SK-N-SH treated with all-trans-retinoic acid at 6 μM for 48 hours (cell line): Measurements from ENCODE around the gene SLC24A4.
A peak's percentile ranks its signal among the peaks of the same experiment; 100 is the strongest.

ENCODE experiments used
- ATAC-seq: fragments of 200-7000 bp; cut with Tn5 transposase; 3 replicates; pipeline ENCODE4 v1.9.1; 2020; ENCODE audit warnings: mild to moderate bottlenecking, moderate library complexity
- BACH2 ChIP-seq: fragments of 250-450 bp; sonication (Bioruptor Pico); IDR thresholded peaks from 2 replicates; pipeline ENCODE4 v1.9.0; 2021; ENCODE audit warnings: mild to moderate bottlenecking, borderline replicate concordance
- CREB5 ChIP-seq: fragments of 250-450 bp; sonication (Bioruptor Pico); IDR thresholded peaks from 2 replicates; pipeline ENCODE4 v1.5.1; 2020; ENCODE audit warnings: low read depth, mild to moderate bottlenecking, moderate library complexity
- CSRNP3 ChIP-seq: fragments of 250-450 bp; sonication (Bioruptor Pico); IDR thresholded peaks from 2 replicates; pipeline ENCODE4 v1.5.1; 2021; ENCODE audit warnings: mild to moderate bottlenecking, moderate library complexity
- ESRRG ChIP-seq: fragments of 250-450 bp; sonication (Bioruptor Pico); IDR thresholded peaks from 2 replicates; pipeline ENCODE4 v1.6.1; 2021; ENCODE audit warnings: mild to moderate bottlenecking
- GLIS3 ChIP-seq: fragments of 250-450 bp; sonication (Bioruptor Pico); IDR thresholded peaks from 2 replicates; pipeline ENCODE4 v1.5.0; 2020; ENCODE audit warnings: mild to moderate bottlenecking, moderate library complexity
- ISL1 ChIP-seq: fragments of 250-450 bp; sonication (Bioruptor Pico); IDR thresholded peaks from 2 replicates; pipeline ENCODE4 v2.1.2; 2022; ENCODE audit warnings: mild to moderate bottlenecking, moderate library complexity
- OSR1 ChIP-seq: fragments of 250-450 bp; sonication (Bioruptor Pico); IDR thresholded peaks from 2 replicates; pipeline ENCODE4 v1.8.0; 2022; ENCODE audit warnings: moderate library complexity, mild to moderate bottlenecking, inconsistent platforms
- PATZ1 ChIP-seq: fragments of 250-450 bp; sonication (Bioruptor Pico); IDR thresholded peaks from 2 replicates; pipeline ENCODE4 v1.8.0; 2020; ENCODE audit warnings: mild to moderate bottlenecking, moderate library complexity, borderline replicate concordance
- POU6F1 ChIP-seq: fragments of 250-450 bp; sonication (Bioruptor Pico); IDR thresholded peaks from 2 replicates; pipeline ENCODE4 v1.8.0; 2021; ENCODE audit warnings: low read depth, mild to moderate bottlenecking, moderate library complexity, borderline replicate concordance
- PPARA ChIP-seq: fragments of 250-450 bp; sonication (Bioruptor Pico); IDR thresholded peaks from 2 replicates; pipeline ENCODE4 v1.5.0; 2020; ENCODE audit warnings: mild to moderate bottlenecking, borderline replicate concordance
- RARB ChIP-seq: fragments of 250-450 bp; sonication (Bioruptor Pico); IDR thresholded peaks from 2 replicates; pipeline ENCODE4 v1.8.0; 2021; ENCODE audit warnings: mild to moderate bottlenecking, moderate library complexity
- SNAI2 ChIP-seq: fragments of 250-450 bp; sonication (Bioruptor Pico); IDR thresholded peaks from 2 replicates; pipeline ENCODE4 v1.5.0; 2020; ENCODE audit warnings: mild to moderate bottlenecking, moderate library complexity
- TCF4 ChIP-seq: fragments of 250-450 bp; sonication (Bioruptor Pico); IDR thresholded peaks from 2 replicates; pipeline ENCODE4 v1.8.0; 2021; ENCODE audit warnings: mild to moderate bottlenecking, moderate library complexity, borderline replicate concordance
- TOX ChIP-seq: fragments of 250-450 bp; sonication (Bioruptor Pico); IDR thresholded peaks from 2 replicates; pipeline ENCODE4 v1.8.0; 2021; ENCODE audit warnings: mild to moderate bottlenecking, moderate library complexity, borderline replicate concordance
- ZC3H10 ChIP-seq: fragments of 250-450 bp; sonication (Bioruptor Pico); IDR thresholded peaks from 2 replicates; pipeline ENCODE4 v1.5.1; 2021; ENCODE audit warnings: mild to moderate bottlenecking, moderate library complexity
- ZFP3 ChIP-seq: fragments of 250-450 bp; sonication (Bioruptor Pico); IDR thresholded peaks from 2 replicates; pipeline ENCODE4 v1.5.0; 2020; ENCODE audit warnings: mild to moderate bottlenecking, moderate library complexity
- ZFP30 ChIP-seq: fragments of 450-650 bp; formaldehyde crosslinking; IDR thresholded peaks from 2 replicates; pipeline ENCODE4 v1.5.0; 2022; ENCODE audit warnings: mild to moderate bottlenecking, moderate library complexity
- ZNF565 ChIP-seq: fragments of 450-650 bp; formaldehyde crosslinking; conservative IDR thresholded peaks from 2 replicates; pipeline ENCODE4 v1.5.0; 2020; ENCODE audit warnings: low read depth, mild to moderate bottlenecking, moderate library complexity
- ZNF70 ChIP-seq: fragments of 450-650 bp; formaldehyde crosslinking; IDR thresholded peaks from 2 replicates; pipeline ENCODE4 v1.5.0; 2020; ENCODE audit warnings: mild to moderate bottlenecking, moderate library complexity
- ZNF8 ChIP-seq: fragments of 450-650 bp; formaldehyde crosslinking; IDR thresholded peaks from 2 replicates; pipeline ENCODE4 v1.5.0; 2020; ENCODE audit warnings: mild to moderate bottlenecking, moderate library complexity
- TF ChIP-seq, protein P1 (sequence below): fragments of 250-450 bp; sonication (Bioruptor Pico); IDR thresholded peaks from 2 replicates; pipeline ENCODE4 v1.5.0; 2020; ENCODE audit warnings: mild to moderate bottlenecking, moderate library complexity

Gene SLC24A4

GRCh38 chr14:92380131-92380530, 57.2 kb downstream of the SLC24A4 start:
- TF ChIP-seq ZFP30 (CRISPR knock-in tag) = no peak
- no peak for TF ChIP-seq PPARA
- no peak for TF ChIP-seq BACH2 (CRISPR knock-in tag)
- TF ChIP-seq SNAI2 = no peak
- TF ChIP-seq ZNF70 = no peak
- TF ChIP-seq ZNF565 (CRISPR knock-in tag) = no peak
- no peak for TF ChIP-seq ISL1 (CRISPR knock-in tag)
- TF ChIP-seq OSR1 (CRISPR knock-in tag) = no peak
- TF ChIP-seq TOX = no peak
- TF ChIP-seq RARB (CRISPR knock-in tag) = no peak
- no peak for TF ChIP-seq ESRRG (CRISPR knock-in tag)
- no peak for ATAC-seq

DNA sequence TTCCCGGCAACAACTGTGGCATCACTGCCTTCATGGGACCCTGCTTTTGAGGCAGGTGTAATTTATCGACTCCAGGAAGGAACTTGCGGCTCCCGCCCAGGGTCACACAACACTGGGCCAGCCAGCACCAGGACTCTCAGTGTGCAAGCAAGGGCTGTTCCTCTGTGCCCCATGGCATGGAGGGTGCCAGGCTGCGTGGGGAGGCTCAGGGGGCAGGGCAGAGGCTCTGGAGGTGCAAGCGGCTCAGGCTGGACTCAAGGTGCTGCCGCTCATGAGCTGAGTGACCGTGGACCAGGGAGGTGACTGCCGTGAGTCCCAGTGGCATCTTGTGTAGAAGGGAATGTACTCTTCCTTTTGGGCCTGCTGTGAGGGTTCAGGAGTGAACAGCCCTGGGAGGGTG, 57.6 kb downstream of the SLC24A4 start:
- ATAC-seq = no peak
- no peak for TF ChIP-seq ZNF565 (CRISPR knock-in tag)
- no peak for TF ChIP-seq CSRNP3 (CRISPR knock-in tag)
- no peak for TF ChIP-seq GLIS3 (CRISPR knock-in tag)
- no peak for TF ChIP-seq PPARA
- no peak for TF ChIP-seq RARB (CRISPR knock-in tag)
- no peak for TF ChIP-seq ISL1 (CRISPR knock-in tag)
- no peak for TF ChIP-seq POU6F1 (CRISPR knock-in tag)
- no peak for TF ChIP-seq ZFP30 (CRISPR knock-in tag)
- no peak for TF ChIP-seq ZFP3 (CRISPR knock-in tag)
- no peak for TF ChIP-seq OSR1 (CRISPR knock-in tag)
- TF ChIP-seq TOX = no peak
- TF ChIP-seq ZNF70 = no peak
- TF ChIP-seq, all 23 proteins: peak for 0

- ATAC-seq = peak; percentile 79
- TF ChIP-seq POU6F1 (CRISPR knock-in tag) = no peak
- TF ChIP-seq ESRRG (CRISPR knock-in tag) = no peak
- TF ChIP-seq TOX = no peak
- TF ChIP-seq OSR1 (CRISPR knock-in tag) = no peak
- TF ChIP-seq GLIS3 (CRISPR knock-in tag) = no peak
- no peak for TF ChIP-seq ZFP30 (CRISPR knock-in tag)
- TF ChIP-seq, protein P1, sequence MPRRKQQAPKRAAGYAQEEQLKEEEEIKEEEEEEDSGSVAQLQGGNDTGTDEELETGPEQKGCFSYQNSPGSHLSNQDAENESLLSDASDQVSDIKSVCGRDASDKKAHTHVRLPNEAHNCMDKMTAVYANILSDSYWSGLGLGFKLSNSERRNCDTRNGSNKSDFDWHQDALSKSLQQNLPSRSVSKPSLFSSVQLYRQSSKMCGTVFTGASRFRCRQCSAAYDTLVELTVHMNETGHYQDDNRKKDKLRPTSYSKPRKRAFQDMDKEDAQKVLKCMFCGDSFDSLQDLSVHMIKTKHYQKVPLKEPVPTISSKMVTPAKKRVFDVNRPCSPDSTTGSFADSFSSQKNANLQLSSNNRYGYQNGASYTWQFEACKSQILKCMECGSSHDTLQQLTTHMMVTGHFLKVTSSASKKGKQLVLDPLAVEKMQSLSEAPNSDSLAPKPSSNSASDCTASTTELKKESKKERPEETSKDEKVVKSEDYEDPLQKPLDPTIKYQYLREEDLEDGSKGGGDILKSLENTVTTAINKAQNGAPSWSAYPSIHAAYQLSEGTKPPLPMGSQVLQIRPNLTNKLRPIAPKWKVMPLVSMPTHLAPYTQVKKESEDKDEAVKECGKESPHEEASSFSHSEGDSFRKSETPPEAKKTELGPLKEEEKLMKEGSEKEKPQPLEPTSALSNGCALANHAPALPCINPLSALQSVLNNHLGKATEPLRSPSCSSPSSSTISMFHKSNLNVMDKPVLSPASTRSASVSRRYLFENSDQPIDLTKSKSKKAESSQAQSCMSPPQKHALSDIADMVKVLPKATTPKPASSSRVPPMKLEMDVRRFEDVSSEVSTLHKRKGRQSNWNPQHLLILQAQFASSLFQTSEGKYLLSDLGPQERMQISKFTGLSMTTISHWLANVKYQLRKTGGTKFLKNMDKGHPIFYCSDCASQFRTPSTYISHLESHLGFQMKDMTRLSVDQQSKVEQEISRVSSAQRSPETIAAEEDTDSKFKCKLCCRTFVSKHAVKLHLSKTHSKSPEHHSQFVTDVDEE (CRISPR knock-in tag) = no peak
- TF ChIP-seq PATZ1 (CRISPR knock-in tag) = no peak
- TF ChIP-seq ZC3H10 = no peak
- no peak for TF ChIP-seq CREB5 (CRISPR knock-in tag)
- TF ChIP-seq CSRNP3 (CRISPR knock-in tag) = no peak
- TF ChIP-seq TCF4 (CRISPR knock-in tag) = no peak
- no peak for TF ChIP-seq BACH2 (CRISPR knock-in tag)
- TF ChIP-seq RARB (CRISPR knock-in tag) = no peak
- no peak for TF ChIP-seq ZNF565 (CRISPR knock-in tag)
- TF ChIP-seq ZNF8 = no peak
- no peak for TF ChIP-seq PPARA
These were observed 59.7 kb downstream of the SLC24A4 start for GRCh38 chr14:92382677-92383076.
